CD4-positive, alpha-beta T cell (primary cell): ENCODE results near the gene GSS. TPM values are rescaled to one million over a fixed set of nuclear protein-coding genes. Genes with fewer than 3 reads are reported as not detected.

Experiments
- ATAC-seq: fragments of 200-7000 bp; cut with Tn5 transposase; one replicate; pipeline ENCODE4 v1.10.0; 2022; ENCODE audit warnings: mild to moderate bottlenecking; ENCODE audit not compliant: poor library complexity
- CTCF ChIA-PET: fragments of 350-600 bp; sonication (Branson Sonifier 250); formaldehyde crosslinking; loops from one replicate; lab custom pipeline; 2021; ENCODE audit warnings: antibody characterized with exemption, inconsistent platforms; lab: Charles Lee
- POLR2A ChIA-PET: fragments of 350-600 bp; sonication (Branson Sonifier 250); formaldehyde crosslinking; loops from one replicate; lab custom pipeline; 2021; ENCODE audit warnings: antibody characterized with exemption, inconsistent platforms; lab: Charles Lee
- DNase-seq, 14 experiments: peaks; one replicate each; pipeline ENCODE4 v3.0.0-alpha.2; 2013 to 2020; ENCODE audit warnings: mixed read lengths in 2 of 14
- H3K27ac ChIP-seq, 2 donors: one replicate each; pipeline versions ENCODE4 v1.5.1 to v1.7.0; 2013; ENCODE audit warnings: low read length in 2 of 2, low read depth in 1 of 2, mild to moderate bottlenecking in 1 of 2
- H3K27me3 ChIP-seq, 2 experiments: 1 replicate in 1 of 2; 2 replicates in 1 of 2; pipeline versions ENCODE4 v1.6.1 to v1.7.0; 2013; ENCODE audit warnings: low read length in 2 of 2, control low read depth in 1 of 2, mild to moderate bottlenecking in 1 of 2, moderate library complexity in 1 of 2; ENCODE audit not compliant: insufficient read depth in 2 of 2, control insufficient read depth in 1 of 2
- H3K36me3 ChIP-seq: one replicate; pipeline ENCODE4 v1.6.1; 2013; ENCODE audit warnings: low read length, control low read depth; ENCODE audit not compliant: insufficient read depth
- H3K4me1 ChIP-seq: one replicate; pipeline ENCODE4 v1.6.1; 2013; ENCODE audit warnings: low read length, control low read depth; ENCODE audit not compliant: insufficient read depth
- H3K4me3 ChIP-seq: one replicate; pipeline ENCODE4 v1.5.1; 2013; ENCODE audit warnings: mild to moderate bottlenecking, low read length, moderate library complexity
- H3K9me3 ChIP-seq, 2 experiments: 1 replicate in 1 of 2; 2 replicates in 1 of 2; pipeline versions ENCODE4 v1.6.1 to v1.7.0; 2013; ENCODE audit warnings: low read length in 2 of 2, mild to moderate bottlenecking in 2 of 2, control low read depth in 1 of 2, moderate library complexity in 1 of 2; ENCODE audit not compliant: control insufficient read depth in 1 of 2, insufficient read depth in 1 of 2
- H3K27ac Mint-ChIP-seq: one replicate; pipeline ENCODE4 v1.8.0; 2020; ENCODE audit warnings: mixed read lengths
- H3K27me3 Mint-ChIP-seq: one replicate; pipeline ENCODE4 v1.8.0; 2021; ENCODE audit warnings: mixed read lengths
- H3K36me3 Mint-ChIP-seq: one replicate; pipeline ENCODE4 v1.8.0; 2021; ENCODE audit warnings: low read depth, mixed read lengths
- H3K4me1 Mint-ChIP-seq: one replicate; pipeline ENCODE4 v1.8.0; 2021; ENCODE audit warnings: low read depth, mixed read lengths
- H3K4me3 Mint-ChIP-seq: one replicate; pipeline ENCODE4 v1.8.0; 2020; ENCODE audit warnings: mild to moderate bottlenecking, mixed read lengths
- H3K9me3 Mint-ChIP-seq: one replicate; pipeline ENCODE4 v1.8.0; 2020; ENCODE audit warnings: mixed read lengths
- CTCF ChIP-seq: fragments of 200-600 bp; IDR thresholded peaks from one replicate; pipeline ENCODE4 v1.8.0; 2022; ENCODE audit warnings: antibody characterized with exemption, mild to moderate bottlenecking
- intact Hi-C, 2 experiments: fragments of 100-400 bp; cut with DNase I in 1 of 2; cut with micrococcal nuclease in 1 of 2; formaldehyde crosslinking; loops; one replicate each; pipeline versions ENCODE4 v1.15.1 to v1.9.0; 2023 to 2025; cut with DNase I, micrococcal nuclease
- total RNA-seq, 174 experiments: library from RNA in 2 of 174; stranded (reverse) in 2 of 174; gene quantifications; one replicate each; pipeline ENCODE4 v1.2.3 and lab custom pipeline; 2021 to 2026

The GSS gene
- total RNA-seq, 2 experiments from 2014 or later = 24.3 to 24.7 TPM

- ChIA-PET CTCF (no interaction called here), POLR2A (no interaction called here)
- H3K36me3 ChIP-seq = peaks cover 47% of the 10 kb centered on the region
- no peaks in the 10 kb centered on the region for H3K4me1 Mint-ChIP-seq
- DNase-seq = no peak
- no peaks in the 10 kb centered on the region for H3K4me1 ChIP-seq
- no peak overlapping the region for H3K27ac Mint-ChIP-seq
- H3K27me3 ChIP-seq = no peaks in the 10 kb centered on the region
- no peaks in the 10 kb centered on the region for H3K9me3 ChIP-seq
- no peak overlapping the region for H3K4me3 ChIP-seq
- no peaks in the 10 kb centered on the region for H3K9me3 Mint-ChIP-seq
- no peaks in the 10 kb centered on the region for H3K27me3 Mint-ChIP-seq
- H3K4me3 Mint-ChIP-seq = no peak overlapping the region
- intact Hi-C loops = no loop called here
- peaks cover 34% of the 10 kb centered on the region for H3K36me3 Mint-ChIP-seq
- ATAC-seq = no peak
- no peak for TF ChIP-seq CTCF
- no peak overlapping the region for H3K27ac ChIP-seq
Measured at GRCh38 chr20:34995192-34995591, 39.6 kb upstream of the GSS start.

- CTCF ChIA-PET = interaction anchor here (0.7 kb wide), 1 partner anchor 28 kb away, joined by 3 read pairs; no protein-coding TSS in a partner anchor
- Mint-ChIP-seq H3K27me3 (no peaks in the 10 kb centered on the region), H3K4me1 (no peaks in the 10 kb centered on the region), H3K27ac (no peak overlapping the region), H3K9me3 (no peaks in the 10 kb centered on the region), H3K4me3 (no peak overlapping the region), H3K36me3 (peaks cover 30% of the 10 kb centered on the region)
- no peak for TF ChIP-seq CTCF
- ATAC-seq = no peak
- intact Hi-C loops = no loop called here
- no peaks in the 10 kb centered on the region for H3K9me3 ChIP-seq
- no peak for DNase-seq
- H3K4me1 ChIP-seq = no peaks in the 10 kb centered on the region
- POLR2A ChIA-PET = no interaction called here
- no peak overlapping the region for H3K4me3 ChIP-seq
- H3K27me3 ChIP-seq = no peaks in the 10 kb centered on the region
- H3K36me3 ChIP-seq = peaks cover 41% of the 10 kb centered on the region
- H3K27ac ChIP-seq = no peak overlapping the region
Measured at GRCh38 chr20:34994509-34995131, 39.0 kb upstream of the GSS start.

- no peak overlapping the region for H3K4me3 ChIP-seq
- H3K4me1 ChIP-seq = no peaks in the 10 kb centered on the region
- Mint-ChIP-seq H3K36me3 (peaks cover 25% of the 10 kb centered on the region), H3K27ac (no peak overlapping the region), H3K4me3 (no peak overlapping the region), H3K9me3 (no peaks in the 10 kb centered on the region), H3K4me1 (no peaks in the 10 kb centered on the region), H3K27me3 (no peaks in the 10 kb centered on the region)
- ATAC-seq = no peak
- TF ChIP-seq CTCF = no peak
- ChIA-PET POLR2A (no interaction called here), CTCF (interaction anchor here (0.7 kb wide), 1 partner anchor 27 kb away, joined by 3 read pairs; no protein-coding TSS in a partner anchor)
- intact Hi-C loops = no loop called here
- no peak for DNase-seq
- H3K9me3 ChIP-seq = no peaks in the 10 kb centered on the region
- no peaks in the 10 kb centered on the region for H3K27me3 ChIP-seq
- H3K27ac ChIP-seq = no peak overlapping the region
- peaks cover 36% of the 10 kb centered on the region for H3K36me3 ChIP-seq
Measured at GRCh38 chr20:34993941-34994508, 38.4 kb upstream of the GSS start.
